Measurements from ENCODE around the gene ZNF672. TPM values are rescaled to one million over a fixed set of nuclear protein-coding genes. Genes with fewer than 3 reads are reported as not detected.

ZNF672 gene
- total and polyA plus RNA-seq, 2 of the 13 experiments (the other 11 are each of a cell fraction or from before 2014, with no cell fraction given) = 17.2 to 22.9 TPM

GRCh38 chr1:248872752-248873408 is 34.9 kb downstream of the ZNF672 start (continued):
- no peak for TF ChIP-seq POLR2AphosphoS2 (IDR thresholded peaks at IDR 0.05; ENCODE audit: low read depth, low read length)
- 0 out of 2 replicates have a peak, but pooled peaks have one; percentile 53 for TF ChIP-seq ZNF616 (CRISPR knock-in tag; IDR thresholded peaks at IDR 0.05; ENCODE audit: low read depth)
- no peak for TF ChIP-seq ZNF232 (CRISPR knock-in tag; IDR thresholded peaks at IDR 0.05; ENCODE audit: borderline replicate concordance)
- no peak for TF ChIP-seq ZNF276 (CRISPR knock-in tag; IDR thresholded peaks at IDR 0.05; ENCODE audit: low read depth)
- TF ChIP-seq TEAD2 (CRISPR knock-in tag; IDR thresholded peaks at IDR 0.05) = no peak
- TF ChIP-seq STAG1 (CRISPR knock-in tag; IDR thresholded peaks at IDR 0.05) = no peak
- TF ChIP-seq ZBTB40 (IDR thresholded peaks at IDR 0.05) = no peak
- peak; percentile 55 for TF ChIP-seq ZBTB40 (CRISPR knock-in tag; IDR thresholded peaks at IDR 0.05)
- TF ChIP-seq ZNF263 (CRISPR knock-in tag; IDR thresholded peaks at IDR 0.05) = no peak
- TF ChIP-seq TRIM22 (IDR thresholded peaks at IDR 0.05) = no peak
- TF ChIP-seq KLF11 (CRISPR knock-in tag; IDR thresholded peaks at IDR 0.05) = no peak
- no peak for TF ChIP-seq MAFG (CRISPR knock-in tag; IDR thresholded peaks at IDR 0.05)
- no peak for TF ChIP-seq ZNF160 (CRISPR knock-in tag; IDR thresholded peaks at IDR 0.05)
- TF ChIP-seq TBX3 (IDR thresholded peaks at IDR 0.05; ENCODE audit: borderline replicate concordance) = no peak
- peak; percentile 58; the same call in 1 of the 2 replicates for TF ChIP-seq ZNF878 (CRISPR knock-in tag; IDR thresholded peaks at IDR 0.05)
- no peak for TF ChIP-seq CBX2 (IDR thresholded peaks at IDR 0.05; ENCODE audit: low read depth, low read length)
- TF ChIP-seq CBX2 (CRISPR knock-in tag; IDR thresholded peaks at IDR 0.05; ENCODE audit: low read depth) = no peak
- TF ChIP-seq ZSCAN21 (CRISPR knock-in tag; IDR thresholded peaks at IDR 0.05; ENCODE audit: borderline replicate concordance) = no peak

Measured in HepG2 (cell line).